Activated T-helper 1 cell treated with anti-CD3 and anti-CD28 coated beads, Interleukin-2, amount 50 U/mL, for 16 hours (primary cell): ENCODE results near the gene GNG7.
A peak's percentile ranks its signal among the peaks of the same experiment; 100 is the strongest.
"Not testable (repeated sequence)": the region's sequence is repeated elsewhere in the genome, so short reads cannot be mapped to it uniquely, and the experiment has no call there.

Experiments used
- DNase-seq, 2 donors: peaks; one replicate each; pipeline ENCODE4 v3.0.0-alpha.2; 2020; ENCODE audit warnings: low read depth in 1 of 2, low spot score in 1 of 2

Gene GNG7

GRCh38 chr19:2475702-2476450 is 226.6 kb downstream of the GNG7 start, which contains the start of gene GADD45B:
Gene GADD45B (plus strand): TSS chr19:2476127. CDS start chr19:2476359, 232 bp downstream.
- peak; percentile 94 to 96 for DNase-seq

DNA sequence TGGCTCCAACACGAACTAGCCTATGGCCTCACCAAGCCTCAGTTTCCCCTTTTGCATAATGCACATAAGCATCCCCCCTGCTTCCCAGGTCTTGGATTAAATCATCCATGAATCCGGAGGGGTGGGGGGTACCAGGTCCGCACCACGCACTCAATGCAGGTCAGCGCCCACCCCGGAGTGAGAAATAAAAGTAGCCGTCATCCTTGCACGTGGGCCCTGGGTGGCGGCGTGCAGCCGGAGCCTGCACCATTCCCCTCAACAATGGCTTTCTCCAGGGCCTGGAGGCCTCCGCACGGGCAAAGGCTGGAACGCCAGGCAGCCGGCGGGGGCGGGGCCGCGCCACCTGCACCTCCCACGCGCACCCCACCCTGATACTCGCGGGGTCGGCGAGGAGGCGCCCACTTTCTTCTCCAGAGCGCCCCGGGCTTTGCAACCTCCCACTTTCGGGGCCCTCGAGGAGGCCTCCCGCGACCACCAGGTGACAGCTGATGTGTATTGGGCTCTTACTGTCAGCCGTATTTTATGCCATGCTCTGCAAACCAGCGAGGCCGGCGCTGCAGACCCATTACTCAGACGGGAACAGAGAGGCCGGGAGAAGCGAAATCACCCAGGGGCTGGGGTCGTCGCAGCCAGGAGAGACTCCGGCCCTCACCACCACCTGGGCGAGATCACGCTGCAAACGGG is 227.3 kb downstream of the GNG7 start:
- peak; percentile 21 to 40 for DNase-seq

GRCh38 chr19:2474232-2475017 is 228.1 kb downstream of the GNG7 start:
- DNase-seq: peak; percentile 70 to 90

DNA sequence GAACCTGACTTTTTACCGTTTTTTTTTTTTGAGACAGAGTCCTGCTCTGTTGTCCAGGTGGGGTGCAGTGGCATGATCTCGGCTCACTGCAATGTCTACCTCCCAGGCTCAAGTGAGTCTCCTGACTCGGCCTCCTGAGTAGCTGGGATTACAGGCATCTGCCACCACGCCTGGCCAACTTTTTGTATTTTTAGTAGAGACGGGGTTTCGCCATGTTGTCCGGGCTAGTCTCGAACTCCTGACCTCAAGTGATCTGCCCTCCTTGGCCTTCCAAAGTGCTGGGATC is 232.6 kb downstream of the GNG7 start:
- not testable (repeated sequence) for DNase-seq

DNA sequence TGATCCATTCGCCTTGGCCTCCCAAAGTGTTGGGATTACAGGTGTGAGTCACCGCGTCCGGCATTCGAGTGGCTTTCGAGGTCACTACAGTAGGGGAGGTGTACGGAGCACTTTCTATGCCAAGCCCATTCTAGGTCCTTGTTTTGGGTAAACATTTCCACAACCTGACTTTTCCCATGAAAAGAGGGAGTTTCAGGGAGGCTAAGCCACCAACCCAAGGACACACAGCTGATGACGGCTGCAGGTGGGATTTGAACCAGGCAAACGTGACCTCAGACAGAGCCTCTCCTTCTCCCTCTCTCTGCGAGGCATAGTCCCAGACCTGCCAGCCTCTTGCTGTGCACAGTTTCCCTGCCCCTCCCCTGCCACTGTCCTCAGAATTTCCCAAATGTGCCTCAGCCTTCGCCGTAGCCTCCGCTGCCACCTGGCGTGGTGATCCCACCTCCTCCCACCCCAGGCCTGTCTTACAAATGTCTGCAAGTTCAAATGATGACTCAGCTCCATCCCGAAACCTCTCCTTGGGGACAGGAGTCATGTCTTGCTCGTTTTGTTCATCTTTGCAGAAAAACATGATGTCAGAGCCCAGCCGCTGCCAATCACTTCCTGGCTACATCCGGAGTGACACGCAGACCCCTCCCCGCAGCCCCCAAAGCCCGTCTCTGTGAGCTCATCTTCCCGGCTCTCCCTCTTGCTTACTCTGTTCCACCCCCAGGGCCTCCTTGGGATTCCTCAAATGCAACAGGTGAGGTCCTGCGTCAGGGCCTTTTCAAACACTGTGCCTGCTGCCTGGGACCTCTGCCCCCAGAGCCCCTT is 233.2 kb downstream of the GNG7 start:
- DNase-seq: no peak

DNA sequence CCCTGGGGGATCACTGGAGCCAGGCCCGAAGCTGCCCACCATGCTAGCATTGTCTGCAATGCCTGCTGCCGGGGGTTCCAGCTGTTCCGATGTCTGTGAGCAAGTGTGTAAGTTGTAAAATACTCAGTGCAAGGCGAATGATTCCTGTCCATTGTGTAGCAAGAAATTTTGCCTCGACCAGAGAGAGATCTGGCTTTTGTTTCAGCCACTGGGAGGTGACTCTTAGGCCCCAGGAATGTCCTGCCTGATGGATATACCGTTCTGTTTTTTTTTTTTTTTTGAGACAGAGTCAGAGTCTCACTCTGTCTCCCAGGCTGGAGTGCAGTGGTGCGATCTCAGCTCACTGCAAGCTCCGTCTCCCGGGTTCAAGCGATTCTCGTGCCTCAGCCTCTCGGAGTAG is 233.9 kb downstream of the GNG7 start:
- no peak for DNase-seq

GRCh38 chr19:2464389-2464788 is 238.1 kb downstream of the GNG7 start:
- no peak for DNase-seq

- DNase-seq: not testable (repeated sequence)
Observed at GRCh38 chr19:2463694-2464093, 238.8 kb downstream of the GNG7 start.

GRCh38 chr19:2462635-2463421 is 239.7 kb downstream of the GNG7 start:
- no peak for DNase-seq

DNA sequence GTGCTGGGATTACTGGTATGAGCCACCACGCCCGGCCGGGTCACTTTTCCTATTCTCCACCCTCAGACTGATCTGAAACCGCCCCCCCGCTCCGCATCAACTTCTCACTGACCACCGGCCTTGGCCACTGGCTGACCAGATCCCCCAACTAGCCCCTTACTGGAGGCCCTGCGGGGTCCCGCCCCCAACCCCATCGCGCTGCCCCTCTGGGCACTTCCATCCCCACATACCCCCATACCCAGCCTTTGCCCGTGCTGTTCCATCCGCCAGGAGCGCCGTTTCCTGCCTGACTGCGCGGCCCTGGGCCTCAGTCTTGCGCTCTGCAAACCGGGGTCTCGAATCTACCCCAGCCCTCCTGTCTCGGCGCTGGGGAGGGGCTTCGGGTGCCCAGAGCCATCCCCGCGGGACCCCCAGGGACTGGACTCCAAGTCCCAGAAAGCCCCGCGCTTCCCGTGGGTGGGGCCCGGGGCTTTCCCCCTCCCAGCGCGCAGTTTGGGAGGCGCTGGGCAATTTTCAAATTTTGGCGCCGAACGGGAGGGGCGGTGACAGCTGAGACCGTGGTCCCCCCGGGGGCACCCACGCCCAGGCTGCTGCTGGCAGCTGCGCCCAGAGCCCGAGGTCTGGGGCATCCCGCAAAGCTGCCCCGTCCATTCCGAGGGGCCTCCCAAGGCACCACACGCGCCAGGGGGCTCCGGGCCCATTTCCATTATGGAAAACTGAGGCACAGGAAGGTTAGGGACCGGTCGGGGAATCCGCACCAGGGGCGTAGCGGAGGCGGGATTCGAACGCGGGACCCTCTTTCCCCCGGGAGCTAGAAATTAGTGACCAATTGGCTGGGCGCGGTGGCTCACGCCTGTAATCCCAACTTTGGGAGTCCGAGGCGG is 240.5 kb downstream of the GNG7 start:
- peak in 1 of 2 donors; percentile 41 for DNase-seq
